Muscle layer of colon (tissue), 2 donors: ENCODE results near the gene TMC4.

Experiments
- H3K27ac ChIP-seq: one replicate; pipeline ENCODE4 v1.7.0; 2013; ENCODE audit warnings: low read depth, mild to moderate bottlenecking, low read length, moderate library complexity
- H3K27me3 ChIP-seq, 2 donors: one replicate each; pipeline ENCODE4 v1.7.0; 2013; ENCODE audit warnings: low read length in 2 of 2, mild to moderate bottlenecking in 2 of 2; ENCODE audit not compliant: insufficient read depth in 2 of 2, control insufficient read depth in 1 of 2
- H3K36me3 ChIP-seq: one replicate; pipeline ENCODE4 v1.7.0; 2013; ENCODE audit warnings: mild to moderate bottlenecking, low read length; ENCODE audit not compliant: insufficient read depth
- H3K4me1 ChIP-seq: one replicate; pipeline ENCODE4 v1.7.0; 2013; ENCODE audit warnings: mild to moderate bottlenecking, low read length; ENCODE audit not compliant: insufficient read depth
- H3K4me3 ChIP-seq, 2 donors: one replicate each; pipeline ENCODE4 v1.7.0; 2013; ENCODE audit warnings: low read length in 2 of 2, low read depth in 1 of 2, mild to moderate bottlenecking in 1 of 2, moderate library complexity in 1 of 2
- H3K9ac ChIP-seq: one replicate; pipeline ENCODE4 v1.7.0; 2013; ENCODE audit warnings: low read length
- H3K9me3 ChIP-seq: one replicate; pipeline ENCODE4 v1.7.0; 2013; ENCODE audit warnings: mild to moderate bottlenecking, low read length
- donor health status: abdominal sarcoma.
- donor health status: Adenocarcinoma of cecum.

The TMC4 gene

DNA sequence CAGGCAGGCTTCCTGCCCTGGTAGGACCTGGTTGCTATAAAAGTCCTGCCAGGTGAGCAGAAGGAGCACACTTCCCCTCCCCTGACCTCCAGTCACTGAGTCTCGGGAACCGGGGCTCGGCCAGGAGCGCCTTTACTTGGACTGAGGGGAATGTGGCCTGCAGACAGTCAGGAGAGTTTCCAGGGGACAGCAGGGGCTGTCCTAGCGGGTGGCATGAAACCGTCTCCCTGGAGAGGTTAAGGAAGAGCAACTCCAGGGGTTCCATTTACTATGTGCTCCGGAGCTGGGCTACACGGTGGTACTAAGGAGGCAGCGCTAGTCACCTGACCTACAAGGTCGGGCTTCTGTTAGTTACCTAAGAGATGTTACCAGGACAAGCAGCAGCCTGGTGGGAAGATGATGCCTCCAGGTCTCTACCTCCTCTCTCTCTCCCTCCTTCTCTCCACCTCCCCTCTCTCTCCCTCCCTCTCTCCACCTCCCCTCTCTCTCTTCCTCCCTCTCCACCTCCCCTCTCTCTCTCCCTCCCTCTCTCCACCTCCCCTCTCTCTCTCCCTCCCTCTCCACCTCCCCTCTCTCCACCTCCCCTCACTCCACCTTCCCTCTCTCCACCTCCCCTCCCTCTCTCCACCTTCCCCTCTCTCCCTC, 39.5 kb downstream of the TMC4 start:
- H3K4me3 ChIP-seq = no peak overlapping the region
- H3K27me3 ChIP-seq = no peaks in the 10 kb centered on the region
- no peak overlapping the region for H3K9ac ChIP-seq
- H3K36me3 ChIP-seq = peaks cover 24% of the 10 kb centered on the region
- H3K9me3 ChIP-seq = no peaks in the 10 kb centered on the region
- H3K27ac ChIP-seq = no peak overlapping the region
- peaks cover 9% of the 10 kb centered on the region for H3K4me1 ChIP-seq

DNA sequence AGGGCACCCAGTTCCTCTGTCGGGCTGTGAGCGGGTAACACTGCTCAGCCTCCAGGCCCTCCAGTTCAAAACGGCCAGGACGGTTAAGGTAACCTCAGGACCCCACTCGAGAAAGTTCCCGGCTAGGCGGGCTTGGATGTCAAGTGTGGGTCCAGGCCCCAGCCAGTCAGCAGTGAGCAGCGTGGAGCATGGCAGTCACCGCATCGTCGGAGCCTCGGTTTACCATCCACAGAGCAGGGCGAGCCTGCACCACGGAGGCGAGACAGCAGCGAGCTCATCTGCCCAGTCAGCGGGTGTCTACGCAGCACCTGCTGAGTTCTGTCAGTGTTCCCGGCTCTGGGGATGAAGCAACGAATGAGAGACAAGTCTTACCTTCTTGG, 43.4 kb downstream of the TMC4 start:
- Histone ChIP-seq H3K4me3 (no peak overlapping the region), H3K27ac (no peak overlapping the region), H3K36me3 (peaks cover 53% of the 10 kb centered on the region), H3K27me3 (no peaks in the 10 kb centered on the region), H3K4me1 (no peaks in the 10 kb centered on the region), H3K9ac (no peak overlapping the region), H3K9me3 (no peaks in the 10 kb centered on the region)

DNA sequence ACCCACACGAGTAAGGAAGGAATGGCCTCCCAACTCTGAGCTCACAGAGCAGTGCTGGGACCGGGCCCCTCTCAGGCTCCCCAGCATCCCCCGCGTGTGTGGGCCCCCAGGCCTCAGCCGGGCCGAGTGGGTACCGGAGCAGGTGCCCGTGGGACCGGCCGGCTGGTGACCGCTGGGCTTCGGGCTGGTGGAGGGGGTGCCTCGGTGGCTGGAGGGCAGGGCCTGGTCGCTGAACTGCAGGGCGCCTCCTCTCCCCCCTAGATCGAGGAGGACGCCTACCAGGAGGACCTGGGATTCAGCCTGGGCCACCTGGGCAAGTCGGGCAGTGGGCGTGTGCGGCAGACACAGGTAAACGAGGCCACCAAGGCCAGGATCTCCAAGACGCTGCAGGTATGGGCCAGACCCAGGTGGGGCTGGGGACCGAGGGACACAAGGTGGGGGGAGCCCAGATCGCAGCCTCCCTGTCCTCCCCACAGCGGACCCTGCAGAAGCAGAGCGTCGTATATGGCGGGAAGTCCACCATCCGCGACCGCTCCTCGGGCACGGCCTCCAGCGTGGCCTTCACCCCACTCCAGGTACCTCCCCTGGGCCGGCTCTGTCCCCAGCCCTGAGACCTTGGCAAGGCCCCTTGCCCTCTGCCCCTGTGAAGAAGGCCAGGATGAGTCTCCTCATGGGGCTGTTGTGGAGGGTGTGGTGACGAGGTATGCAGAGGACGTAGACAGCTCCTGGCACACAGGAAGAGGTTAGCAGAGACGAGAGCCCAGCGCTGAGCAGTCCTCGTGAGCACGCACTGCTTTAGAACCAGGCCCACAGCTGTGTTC, 44.0 kb downstream of the TMC4 start:
- no peak overlapping the region for H3K27ac ChIP-seq
- no peak overlapping the region for H3K4me3 ChIP-seq
- H3K9me3 ChIP-seq = no peaks in the 10 kb centered on the region

DNA sequence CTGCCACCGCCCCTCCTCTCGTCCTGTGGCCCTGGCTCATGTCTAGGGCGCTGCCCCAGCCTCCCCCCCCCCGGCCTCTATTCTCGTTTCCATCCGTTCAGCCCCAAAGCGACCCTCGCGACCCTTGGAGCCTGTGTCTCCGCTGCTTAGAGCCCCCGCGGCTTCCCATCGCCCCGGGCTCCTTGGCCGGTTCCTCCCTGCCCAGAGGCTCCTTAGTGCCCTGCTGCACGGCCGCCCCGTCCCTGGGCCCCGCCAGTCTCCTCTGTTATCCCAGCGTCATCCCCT, 44.6 kb downstream of the TMC4 start:
- no peaks in the 10 kb centered on the region for H3K9me3 ChIP-seq
- H3K4me3 ChIP-seq = no peak overlapping the region
- H3K9ac ChIP-seq = no peak overlapping the region
- H3K27ac ChIP-seq = no peak overlapping the region
- peaks cover 63% of the 10 kb centered on the region for H3K36me3 ChIP-seq
- H3K27me3 ChIP-seq = no peaks in the 10 kb centered on the region
- H3K4me1 ChIP-seq = no peaks in the 10 kb centered on the region

More for the DNA sequence above, 44.0 kb downstream of the TMC4 start:
- Histone ChIP-seq H3K4me1 (no peaks in the 10 kb centered on the region), H3K36me3 (peaks cover 57% of the 10 kb centered on the region), H3K27me3 (no peaks in the 10 kb centered on the region), H3K9ac (no peak overlapping the region)

DNA sequence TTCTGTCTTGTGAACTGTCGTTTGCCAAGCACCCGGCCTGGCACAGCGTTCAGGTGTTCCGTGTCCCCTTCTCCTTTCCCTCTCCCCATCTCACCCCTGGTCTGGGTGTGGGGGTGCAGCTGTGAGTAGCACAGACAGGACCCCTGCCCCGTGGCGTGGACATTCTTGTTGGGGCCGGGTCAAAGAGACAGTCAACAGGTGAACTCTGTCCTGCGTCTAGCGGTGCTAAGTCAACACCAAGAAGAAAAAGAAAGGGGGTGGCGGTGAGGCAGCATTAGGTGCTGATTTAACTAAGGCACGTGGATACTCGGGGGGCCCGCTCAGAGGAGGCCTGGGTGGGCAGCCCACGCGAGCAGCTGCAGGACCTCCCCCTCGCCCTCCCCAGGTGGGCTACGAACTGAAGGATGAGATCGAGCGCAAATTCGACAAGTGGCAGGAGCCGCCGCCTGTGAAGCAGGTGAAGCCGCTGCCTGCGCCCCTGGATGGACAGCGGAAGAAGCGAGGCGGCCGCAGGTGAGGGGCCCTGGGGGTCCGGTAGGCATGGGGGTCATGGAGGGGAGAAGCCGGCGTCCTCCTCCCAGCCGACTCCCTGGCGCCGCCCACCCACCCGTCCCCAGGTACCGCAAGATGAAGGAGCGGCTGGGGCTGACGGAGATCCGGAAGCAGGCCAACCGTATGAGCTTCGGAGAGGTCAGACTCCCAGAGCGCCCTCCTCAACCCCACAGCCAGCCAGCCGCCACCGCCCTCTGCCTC, 45.1 kb downstream of the TMC4 start:
- Histone ChIP-seq H3K27me3 (no peaks in the 10 kb centered on the region), H3K36me3 (peaks cover 68% of the 10 kb centered on the region)

DNA sequence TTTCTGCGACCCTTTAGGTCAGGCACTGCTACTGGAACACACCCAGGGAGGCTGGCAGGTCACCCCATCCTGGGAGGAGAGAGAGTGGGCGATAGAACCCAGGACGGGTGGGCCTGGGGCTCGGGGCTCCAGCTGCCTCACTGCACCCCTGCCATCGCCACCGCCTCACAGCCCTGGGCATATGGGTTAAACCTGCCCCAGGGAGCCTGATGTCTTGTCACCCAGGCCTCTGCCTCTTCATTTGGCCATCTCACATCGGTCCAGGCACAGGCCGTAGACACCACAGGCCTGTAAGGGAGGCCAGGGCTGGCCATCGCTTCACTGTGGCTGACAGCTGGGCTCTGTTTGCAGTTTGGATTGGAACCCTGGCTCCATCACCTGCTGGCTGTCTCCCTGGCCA, 47.2 kb downstream of the TMC4 start:
- H3K36me3 ChIP-seq = peaks cover 70% of the 10 kb centered on the region
- H3K27ac ChIP-seq = no peak overlapping the region
- no peaks in the 10 kb centered on the region for H3K4me1 ChIP-seq
- no peaks in the 10 kb centered on the region for H3K9me3 ChIP-seq
- H3K9ac ChIP-seq = no peak overlapping the region
- no peaks in the 10 kb centered on the region for H3K27me3 ChIP-seq
- H3K4me3 ChIP-seq = no peak overlapping the region

More for the DNA sequence above, 45.1 kb downstream of the TMC4 start:
- no peaks in the 10 kb centered on the region for H3K9me3 ChIP-seq
- H3K9ac ChIP-seq = no peak overlapping the region
- no peak overlapping the region for H3K27ac ChIP-seq
- no peaks in the 10 kb centered on the region for H3K4me1 ChIP-seq
- H3K4me3 ChIP-seq = no peak overlapping the region

DNA sequence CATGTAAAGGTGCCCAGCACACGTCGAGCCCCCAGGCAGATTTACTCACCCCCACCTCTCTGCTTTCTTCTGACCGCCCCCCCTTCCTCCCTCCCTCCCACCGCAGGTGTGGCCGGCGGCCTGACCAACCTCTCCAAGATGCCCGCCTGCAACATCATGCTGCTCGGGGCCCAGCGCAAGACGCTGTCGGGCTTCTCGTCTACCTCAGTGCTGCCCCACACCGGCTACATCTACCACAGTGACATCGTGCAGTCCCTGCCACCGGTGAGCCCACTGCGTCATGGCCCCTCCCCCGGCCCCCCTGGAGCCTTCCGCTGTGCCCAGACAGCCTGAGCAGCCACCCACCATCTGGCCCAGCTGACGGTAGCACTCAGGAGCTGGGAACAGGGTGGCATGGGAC, 48.6 kb downstream of the TMC4 start:
- Histone ChIP-seq H3K9me3 (no peaks in the 10 kb centered on the region), H3K27ac (no peak overlapping the region), H3K27me3 (no peaks in the 10 kb centered on the region), H3K4me3 (no peak overlapping the region), H3K4me1 (no peaks in the 10 kb centered on the region), H3K9ac (no peak overlapping the region), H3K36me3 (peaks cover 74% of the 10 kb centered on the region)

DNA sequence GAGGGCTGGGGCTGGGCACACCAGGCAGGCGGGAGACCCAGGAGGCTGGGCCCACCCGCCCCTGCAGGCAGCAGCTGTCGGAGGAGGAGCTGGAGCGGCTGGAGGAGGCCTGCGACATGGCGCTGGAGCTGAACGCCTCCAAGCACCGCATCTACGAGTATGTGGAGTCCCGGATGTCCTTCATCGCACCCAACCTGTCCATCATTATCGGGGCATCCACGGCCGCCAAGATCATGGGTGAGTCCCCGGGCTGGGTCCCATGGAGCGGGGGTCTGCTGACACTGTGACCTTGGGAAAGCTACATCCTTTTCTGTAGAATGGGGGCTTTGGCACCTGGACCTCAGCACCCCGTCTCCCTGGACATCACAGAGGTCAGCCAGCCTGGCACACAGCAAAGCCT, 49.3 kb downstream of the TMC4 start:
- H3K27me3 ChIP-seq = no peaks in the 10 kb centered on the region
- H3K4me3 ChIP-seq = no peak overlapping the region
- H3K4me1 ChIP-seq = no peaks in the 10 kb centered on the region
- no peaks in the 10 kb centered on the region for H3K9me3 ChIP-seq
- H3K36me3 ChIP-seq = peaks cover 70% of the 10 kb centered on the region
- no peak overlapping the region for H3K9ac ChIP-seq
- H3K27ac ChIP-seq = no peak overlapping the region

DNA sequence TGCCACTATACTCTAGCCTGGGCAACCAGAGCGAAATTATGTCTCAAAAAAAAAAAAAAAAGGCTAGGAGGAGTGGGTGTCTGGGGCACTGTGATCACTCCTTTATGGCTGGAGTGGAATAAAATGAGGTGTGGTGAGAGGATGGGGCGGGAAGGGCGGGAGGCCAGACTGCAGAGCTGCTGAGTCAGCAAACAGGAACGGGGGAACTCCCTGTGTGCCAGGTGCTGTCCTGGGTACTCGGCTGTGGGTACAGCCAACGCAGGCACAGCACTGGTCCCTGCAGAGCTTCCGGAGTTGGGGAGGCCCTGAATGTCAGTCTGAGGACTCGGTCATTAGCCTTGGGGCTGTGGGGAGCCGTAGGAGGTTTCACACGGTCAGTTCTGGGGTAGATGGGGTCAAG, 51.7 kb downstream of the TMC4 start:
- no peaks in the 10 kb centered on the region for H3K9me3 ChIP-seq
- H3K36me3 ChIP-seq = peaks cover 54% of the 10 kb centered on the region
- H3K27me3 ChIP-seq = no peaks in the 10 kb centered on the region
- no peak overlapping the region for H3K4me3 ChIP-seq
- H3K9ac ChIP-seq = no peak overlapping the region
- H3K4me1 ChIP-seq = peaks cover 7% of the 10 kb centered on the region
- H3K27ac ChIP-seq = no peak overlapping the region

DNA sequence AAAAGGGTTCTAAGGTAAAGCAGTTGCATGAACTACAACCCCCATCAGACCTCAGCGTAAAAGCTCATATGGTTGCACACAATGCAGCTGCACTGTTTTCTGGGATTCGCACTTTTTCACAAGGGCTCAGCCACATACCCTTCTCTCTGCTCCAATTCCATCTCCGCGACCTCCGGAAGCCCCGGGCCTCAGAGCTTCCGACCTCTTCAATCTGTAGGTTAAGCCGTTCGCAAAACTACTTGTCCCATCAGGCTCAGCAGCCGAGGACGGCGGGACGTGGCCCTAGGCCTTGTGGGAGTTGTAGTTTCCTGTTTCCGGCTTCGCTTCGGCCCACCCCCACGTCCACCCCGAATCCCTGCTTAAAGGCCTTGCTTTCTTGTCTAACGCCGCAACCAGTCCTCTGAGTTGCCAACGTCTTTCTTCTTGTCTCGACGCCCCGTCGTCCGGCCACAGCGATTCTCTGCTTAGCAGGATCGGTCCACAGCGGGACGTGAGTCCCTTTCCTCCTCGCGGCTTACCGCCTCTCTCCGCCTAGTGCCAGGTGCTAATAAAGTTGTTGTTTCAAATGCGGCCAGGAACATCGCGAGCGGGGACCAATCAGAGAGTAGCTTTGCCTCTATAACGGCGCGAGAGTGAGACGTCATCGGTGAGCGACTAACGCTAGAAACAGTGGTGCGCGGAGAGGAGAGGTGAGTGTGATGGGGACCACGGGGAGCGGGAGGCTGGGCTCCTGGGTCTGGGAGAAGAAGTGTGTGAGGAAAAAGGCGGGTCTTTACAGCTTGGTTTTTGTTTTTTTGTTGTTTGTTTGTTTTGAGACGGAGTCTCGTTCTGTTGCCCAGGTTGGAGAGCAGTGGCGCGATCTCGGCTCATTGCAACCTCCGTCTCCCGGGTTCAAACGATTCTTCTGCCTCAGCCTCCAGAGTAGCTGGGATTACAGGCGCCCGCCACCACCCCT, 57.6 kb downstream of the TMC4 start, which contains the start of the genes PRPF31 and TFPT:
Gene PRPF31, plus strand, starts transcription at position 646 of the 955 bp plus-strand sequence. CDS start 2,525 bp downstream, outside the sequence.
Gene TFPT, minus strand, starts transcription at position 549 of the 955 bp plus-strand sequence. Its CDS starts 388 bp downstream, at position 161.
- Histone ChIP-seq H3K9ac (peak within 1 kb of the TSS; percentile 75), H3K36me3 (peaks cover 18% of the 10 kb centered on the region), H3K4me1 (peaks cover 21% of the 10 kb centered on the region), H3K27ac (peak within 1 kb of the TSS; percentile 99), H3K27me3 (no peaks in the 10 kb centered on the region), H3K9me3 (no peaks in the 10 kb centered on the region), H3K4me3 (peak within 1 kb of the TSS; percentile 85 to 95)
